ENCODE measurements around the gene ZFAND2A.
"Not testable (repeated sequence)": the region's sequence is repeated elsewhere in the genome, so short reads cannot be mapped to it uniquely, and the experiment has no call there.

- TF ChIP-seq CTCF, POLR2A, POLR2AphosphoS5 (IDR thresholded peaks at IDR 0.05): not testable (repeated sequence)
Observed at GRCh38 chr7:1155818-1156781, 3.9 kb downstream of the ZFAND2A start.

All from sigmoid colon (tissue), 4 donors.